ENCODE measurements around the gene RAB33A. TPM values are rescaled to one million over a fixed set of nuclear protein-coding genes. Genes with fewer than 3 reads are reported as not detected.

Gene RAB33A
- polyA plus RNA-seq, 1 donor from 2014 or later = 74.7 TPM

DNA sequence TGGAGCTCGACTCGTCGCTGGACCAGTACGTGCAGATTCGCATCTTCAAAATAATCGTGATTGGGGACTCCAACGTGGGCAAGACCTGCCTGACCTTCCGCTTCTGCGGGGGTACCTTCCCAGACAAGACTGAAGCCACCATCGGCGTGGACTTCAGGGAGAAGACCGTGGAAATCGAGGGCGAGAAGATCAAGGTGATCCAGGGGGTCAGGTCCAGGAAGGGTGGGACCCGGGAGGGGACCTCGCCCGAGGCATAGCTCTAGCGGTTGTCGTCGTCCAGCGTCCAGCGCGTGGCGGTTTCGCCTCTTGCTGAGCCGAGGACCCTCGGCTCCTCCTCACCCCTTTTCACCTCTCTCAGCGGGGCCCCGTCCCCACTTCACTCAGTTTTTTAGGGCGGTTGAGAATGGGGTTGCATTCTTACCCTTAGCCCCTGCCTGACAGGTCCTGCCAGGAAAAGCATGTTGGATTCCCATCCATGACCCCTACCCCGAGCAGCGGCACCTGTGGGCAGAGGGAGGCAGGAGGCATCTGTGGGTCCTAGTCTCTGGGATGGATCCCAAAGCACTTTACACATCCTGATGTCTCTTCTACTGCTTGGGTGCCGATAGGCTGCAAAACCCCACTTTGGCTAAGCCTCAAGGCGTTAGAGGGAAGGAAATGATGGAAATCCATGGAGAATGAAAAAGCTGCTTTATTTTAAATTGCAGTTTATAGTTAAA lies 524 bp downstream of the RAB33A start:
- H3K27me3 ChIP-seq (ENCODE audit: insufficient read depth, low read depth, low read length) = no peaks in the 10 kb centered on the region
- H3K9ac ChIP-seq (ENCODE audit: low read length) = peak overlapping the region; percentile 95
- no peaks in the 10 kb centered on the region for H3F3A ChIP-seq (ENCODE audit: insufficient read depth, low read length, poor library complexity, severe bottlenecking)
- TF ChIP-seq SMC3 (conservative IDR thresholded peaks at IDR 0.05; ENCODE audit: poor library complexity) = no peak
- TF ChIP-seq, protein P1, sequence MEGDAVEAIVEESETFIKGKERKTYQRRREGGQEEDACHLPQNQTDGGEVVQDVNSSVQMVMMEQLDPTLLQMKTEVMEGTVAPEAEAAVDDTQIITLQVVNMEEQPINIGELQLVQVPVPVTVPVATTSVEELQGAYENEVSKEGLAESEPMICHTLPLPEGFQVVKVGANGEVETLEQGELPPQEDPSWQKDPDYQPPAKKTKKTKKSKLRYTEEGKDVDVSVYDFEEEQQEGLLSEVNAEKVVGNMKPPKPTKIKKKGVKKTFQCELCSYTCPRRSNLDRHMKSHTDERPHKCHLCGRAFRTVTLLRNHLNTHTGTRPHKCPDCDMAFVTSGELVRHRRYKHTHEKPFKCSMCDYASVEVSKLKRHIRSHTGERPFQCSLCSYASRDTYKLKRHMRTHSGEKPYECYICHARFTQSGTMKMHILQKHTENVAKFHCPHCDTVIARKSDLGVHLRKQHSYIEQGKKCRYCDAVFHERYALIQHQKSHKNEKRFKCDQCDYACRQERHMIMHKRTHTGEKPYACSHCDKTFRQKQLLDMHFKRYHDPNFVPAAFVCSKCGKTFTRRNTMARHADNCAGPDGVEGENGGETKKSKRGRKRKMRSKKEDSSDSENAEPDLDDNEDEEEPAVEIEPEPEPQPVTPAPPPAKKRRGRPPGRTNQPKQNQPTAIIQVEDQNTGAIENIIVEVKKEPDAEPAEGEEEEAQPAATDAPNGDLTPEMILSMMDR (IDR thresholded peaks at IDR 0.05; ENCODE audit: poor library complexity, severe bottlenecking) = peak; percentile 17
- no peaks in the 10 kb centered on the region for H3K36me3 ChIP-seq (ENCODE audit: insufficient read depth, low read length)
- H4K20me1 ChIP-seq (ENCODE audit: insufficient read depth) = no peaks in the 10 kb centered on the region
- peaks cover 30% of the 10 kb centered on the region for H3K79me2 ChIP-seq (replicated peaks; ENCODE audit: insufficient read depth, low read length)
- H3K27ac ChIP-seq (ENCODE audit: low read length) = peak overlapping the region; percentile 95
- peak overlapping the region; percentile 14 for H3K4me2 ChIP-seq (ENCODE audit: low read length)
- H3K9me2 ChIP-seq (ENCODE audit: insufficient read depth, low read length) = no peaks in the 10 kb centered on the region
- H3K9me3 ChIP-seq (ENCODE audit: low read length) = no peaks in the 10 kb centered on the region
- H3K4me3 ChIP-seq (ENCODE audit: low read length) = peak overlapping the region; percentile 91
- H2AFZ ChIP-seq (ENCODE audit: low read depth, low read length) = peak overlapping the region; percentile 27

DNA sequence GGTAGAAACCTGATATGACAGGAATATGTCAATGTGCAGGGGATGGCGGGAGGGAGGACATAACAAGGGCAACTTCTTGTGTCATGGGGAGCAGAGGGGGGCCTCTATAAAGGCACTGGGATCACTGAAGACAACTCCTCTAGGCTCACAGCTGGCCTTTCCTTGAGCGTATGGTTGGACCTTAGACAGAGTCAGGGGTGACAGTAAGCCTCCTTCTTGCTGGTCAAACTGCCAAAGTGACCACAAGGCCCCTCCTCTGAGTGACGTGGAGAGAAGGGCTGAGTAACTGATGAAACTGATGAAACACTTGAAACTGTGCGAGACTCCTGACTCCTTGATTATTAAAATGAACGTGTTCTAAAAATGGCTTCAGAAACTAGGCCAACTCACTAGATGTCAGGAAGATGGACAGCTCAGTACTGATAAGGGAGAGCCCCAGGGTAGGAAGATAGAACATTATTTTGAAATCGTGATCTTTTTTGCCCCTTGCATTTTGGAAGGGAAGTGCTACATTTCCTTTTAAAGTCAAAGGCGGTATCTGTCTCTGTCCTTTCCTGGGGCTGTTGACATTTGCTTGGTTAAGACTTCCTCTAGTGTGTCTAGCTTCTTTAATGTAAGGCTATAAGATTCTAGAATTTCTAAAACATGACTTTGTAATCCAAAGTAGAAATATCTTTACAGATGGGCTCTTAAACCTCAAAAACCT lies 1.6 kb downstream of the RAB33A start:
- H3F3A ChIP-seq (ENCODE audit: insufficient read depth, low read length, poor library complexity, severe bottlenecking) = no peaks in the 10 kb centered on the region
- no peaks in the 10 kb centered on the region for H4K20me1 ChIP-seq (ENCODE audit: insufficient read depth)
- H3K4me2 ChIP-seq (ENCODE audit: low read length) = peak overlapping the region; percentile 73
- peak overlapping the region; percentile 91 for H3K4me3 ChIP-seq (ENCODE audit: low read length)
- H3K27ac ChIP-seq (ENCODE audit: low read length) = peak overlapping the region; percentile 95
- H2AFZ ChIP-seq (ENCODE audit: low read depth, low read length) = no peak overlapping the region
- H3K9ac ChIP-seq (ENCODE audit: low read length) = peak overlapping the region; percentile 95
- H3K79me2 ChIP-seq (replicated peaks; ENCODE audit: insufficient read depth, low read length) = peaks cover 30% of the 10 kb centered on the region
- no peaks in the 10 kb centered on the region for H3K27me3 ChIP-seq (ENCODE audit: insufficient read depth, low read depth, low read length)
- no peaks in the 10 kb centered on the region for H3K9me3 ChIP-seq (ENCODE audit: low read length)
- no peaks in the 10 kb centered on the region for H3K9me2 ChIP-seq (ENCODE audit: insufficient read depth, low read length)
- TF ChIP-seq EP300 (conservative IDR thresholded peaks at IDR 0.05; ENCODE audit: poor library complexity, severe bottlenecking) = no peak
- no peak for TF ChIP-seq POLR2AphosphoS5 (IDR thresholded peaks at IDR 0.05)
- no peak for TF ChIP-seq MXI1 (conservative IDR thresholded peaks at IDR 0.05; ENCODE audit: poor library complexity, severe bottlenecking)
- TF ChIP-seq SMC3 (conservative IDR thresholded peaks at IDR 0.05; ENCODE audit: poor library complexity) = no peak
- no peak for TF ChIP-seq EZH2 (IDR thresholded peaks at IDR 0.05; ENCODE audit: borderline replicate concordance, insufficient read depth, low read length, poor library complexity, severe bottlenecking)
- TF ChIP-seq, protein P2, sequence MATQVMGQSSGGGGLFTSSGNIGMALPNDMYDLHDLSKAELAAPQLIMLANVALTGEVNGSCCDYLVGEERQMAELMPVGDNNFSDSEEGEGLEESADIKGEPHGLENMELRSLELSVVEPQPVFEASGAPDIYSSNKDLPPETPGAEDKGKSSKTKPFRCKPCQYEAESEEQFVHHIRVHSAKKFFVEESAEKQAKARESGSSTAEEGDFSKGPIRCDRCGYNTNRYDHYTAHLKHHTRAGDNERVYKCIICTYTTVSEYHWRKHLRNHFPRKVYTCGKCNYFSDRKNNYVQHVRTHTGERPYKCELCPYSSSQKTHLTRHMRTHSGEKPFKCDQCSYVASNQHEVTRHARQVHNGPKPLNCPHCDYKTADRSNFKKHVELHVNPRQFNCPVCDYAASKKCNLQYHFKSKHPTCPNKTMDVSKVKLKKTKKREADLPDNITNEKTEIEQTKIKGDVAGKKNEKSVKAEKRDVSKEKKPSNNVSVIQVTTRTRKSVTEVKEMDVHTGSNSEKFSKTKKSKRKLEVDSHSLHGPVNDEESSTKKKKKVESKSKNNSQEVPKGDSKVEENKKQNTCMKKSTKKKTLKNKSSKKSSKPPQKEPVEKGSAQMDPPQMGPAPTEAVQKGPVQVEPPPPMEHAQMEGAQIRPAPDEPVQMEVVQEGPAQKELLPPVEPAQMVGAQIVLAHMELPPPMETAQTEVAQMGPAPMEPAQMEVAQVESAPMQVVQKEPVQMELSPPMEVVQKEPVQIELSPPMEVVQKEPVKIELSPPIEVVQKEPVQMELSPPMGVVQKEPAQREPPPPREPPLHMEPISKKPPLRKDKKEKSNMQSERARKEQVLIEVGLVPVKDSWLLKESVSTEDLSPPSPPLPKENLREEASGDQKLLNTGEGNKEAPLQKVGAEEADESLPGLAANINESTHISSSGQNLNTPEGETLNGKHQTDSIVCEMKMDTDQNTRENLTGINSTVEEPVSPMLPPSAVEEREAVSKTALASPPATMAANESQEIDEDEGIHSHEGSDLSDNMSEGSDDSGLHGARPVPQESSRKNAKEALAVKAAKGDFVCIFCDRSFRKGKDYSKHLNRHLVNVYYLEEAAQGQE (IDR thresholded peaks at IDR 0.05; ENCODE audit: borderline replicate concordance) = no peak
- TF ChIP-seq TAF1 (IDR thresholded peaks at IDR 0.05; ENCODE audit: low read depth) = no peak
- TF ChIP-seq RAD21 (conservative IDR thresholded peaks at IDR 0.05) = no peak
- TF ChIP-seq, protein P1 (IDR thresholded peaks at IDR 0.05; ENCODE audit: poor library complexity, severe bottlenecking) = no peak
- no peaks in the 10 kb centered on the region for H3K36me3 ChIP-seq (ENCODE audit: insufficient read depth, low read length)
